Ammon's horn (tissue), 1 donor: ENCODE measurements around the gene GPBP1L1.
"Not testable (repeated sequence)": the region's sequence is repeated elsewhere in the genome, so short reads cannot be mapped to it uniquely, and the experiment has no call there.

Experiments
- DNase-seq: peaks from one replicate; pipeline ENCODE4 v3.0.0-alpha.2; 2016; ENCODE audit warnings: low spot score

Gene GPBP1L1

DNA sequence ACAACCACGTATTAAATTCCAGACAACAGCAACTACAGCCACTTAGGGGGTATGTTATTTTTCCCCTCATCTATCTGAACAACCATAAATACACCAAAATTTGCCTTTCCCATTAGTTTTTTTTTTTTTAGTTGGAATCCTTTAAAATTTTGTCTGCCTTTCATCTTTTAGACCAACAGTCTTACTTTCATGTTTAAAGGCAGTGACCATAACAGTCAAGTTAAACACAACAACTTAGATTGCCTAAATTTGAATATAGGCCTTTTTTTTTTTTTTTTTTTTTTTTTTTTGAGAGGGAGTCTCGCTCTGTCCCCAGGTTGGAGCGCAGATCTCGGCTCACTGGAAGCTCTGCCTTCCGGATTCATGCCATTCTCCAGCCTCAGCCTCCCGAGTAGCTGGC is 3.4 kb downstream of the GPBP1L1 start:
- DNase-seq, result no peak

- peak; percentile 9 for DNase-seq
These were observed 7.2 kb downstream of the GPBP1L1 start for GRCh38 chr1:45679123-45679522.

DNA sequence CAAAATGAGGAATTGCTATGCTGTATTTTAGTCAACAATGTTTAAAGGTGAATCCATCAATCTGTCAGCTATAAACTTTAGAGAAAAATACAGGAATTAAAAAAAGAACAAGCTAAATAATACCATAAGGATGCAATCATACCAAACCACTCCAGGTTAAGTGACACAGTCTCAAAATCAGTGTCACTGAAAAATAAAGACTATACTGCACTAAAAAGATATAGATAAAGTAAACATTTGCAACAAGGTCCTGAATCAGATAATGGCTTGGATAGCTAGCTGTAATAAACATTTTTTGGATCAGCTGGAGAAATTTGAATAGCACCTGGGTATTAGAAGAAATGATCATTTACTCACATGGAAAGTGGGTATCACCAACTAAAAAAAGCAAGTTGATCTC is 7.8 kb downstream of the GPBP1L1 start:
- no peak for DNase-seq

GRCh38 chr1:45677751-45678245 is 8.5 kb downstream of the GPBP1L1 start:
- no peak for DNase-seq

GRCh38 chr1:45676553-45676952 is 9.8 kb downstream of the GPBP1L1 start:
- DNase-seq, result not testable (repeated sequence)

GRCh38 chr1:45674478-45674877 is 11.9 kb downstream of the GPBP1L1 start:
- DNase-seq, result no peak

- DNase-seq, result no peak
These were observed 12.4 kb downstream of the GPBP1L1 start for GRCh38 chr1:45673956-45674355.

DNA sequence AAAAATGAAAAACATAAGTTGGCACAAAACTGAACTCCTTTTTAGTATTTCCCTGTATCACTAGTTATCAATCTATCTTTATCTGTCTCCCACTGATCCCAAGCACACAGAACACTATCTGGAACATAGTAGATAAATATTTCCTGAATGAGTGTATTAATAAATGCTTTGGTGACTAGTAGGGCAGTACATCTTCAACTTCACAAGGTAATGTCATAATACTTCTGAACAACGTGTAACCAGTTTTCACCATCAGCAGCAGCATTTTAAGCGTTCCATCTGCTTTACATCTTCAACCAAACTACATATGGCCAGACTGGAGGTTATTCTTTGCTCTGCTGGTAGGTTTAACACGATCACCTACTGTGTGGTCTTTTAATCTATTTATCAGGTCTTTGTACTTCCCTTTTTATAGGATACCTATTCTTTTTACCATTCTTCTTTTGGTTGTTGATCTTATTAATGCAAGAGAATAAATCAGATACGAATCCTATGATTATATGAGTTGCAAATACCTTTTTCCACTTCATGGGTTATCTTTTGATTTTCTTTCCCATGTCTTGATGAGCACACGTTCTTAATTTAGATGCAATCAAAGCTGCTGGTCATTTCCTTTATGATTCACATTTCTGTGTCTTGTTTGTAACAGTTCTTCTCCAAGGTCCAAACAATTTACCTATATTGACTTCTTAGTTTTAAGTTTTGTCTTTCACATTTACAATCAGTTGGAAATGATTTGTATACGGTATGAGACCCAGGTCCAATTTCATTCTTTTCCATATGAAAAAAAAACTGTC is 16.3 kb downstream of the GPBP1L1 start:
- DNase-seq, result no peak

DNA sequence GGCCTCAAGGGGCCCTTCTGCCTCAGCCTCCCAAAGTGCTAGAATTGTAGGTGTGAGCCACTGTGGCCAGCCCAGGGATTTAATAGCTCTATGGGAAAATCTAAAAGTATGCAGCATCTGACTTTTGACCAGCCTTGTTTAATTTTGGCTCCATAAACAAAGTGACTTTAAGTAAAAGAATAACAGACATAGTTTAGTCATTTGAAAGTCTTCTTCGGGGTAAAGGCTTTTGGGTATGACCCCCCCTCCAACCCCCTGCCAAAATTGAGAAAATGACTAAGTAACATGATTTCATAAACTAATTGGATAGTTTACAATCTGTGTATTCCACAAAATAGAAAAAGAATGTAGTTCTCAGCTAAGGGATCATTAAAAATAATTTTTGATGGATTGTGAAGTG is 17.0 kb downstream of the GPBP1L1 start:
- DNase-seq, result no peak

DNA sequence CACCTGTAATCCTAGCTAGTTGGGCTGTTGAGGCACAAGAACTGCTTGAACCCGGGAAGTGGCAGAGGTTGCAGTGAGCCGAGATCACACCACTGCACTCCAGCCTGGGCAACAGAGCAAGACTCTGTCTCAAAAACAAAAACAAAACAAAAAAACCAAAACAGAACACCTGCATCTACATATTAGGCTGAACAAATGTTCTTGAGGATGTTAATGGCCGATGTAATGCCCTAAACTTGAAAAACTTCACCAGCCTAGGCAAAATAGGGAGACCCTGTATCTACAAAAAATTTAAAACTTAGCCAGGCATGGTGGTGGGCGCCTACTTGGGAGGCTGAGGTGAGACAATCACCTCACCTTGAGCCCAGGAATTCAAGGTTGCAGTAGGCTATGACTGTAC is 17.8 kb downstream of the GPBP1L1 start:
- DNase-seq, result no peak

GRCh38 chr1:45667321-45668111 is 18.8 kb downstream of the GPBP1L1 start:
- no peak for DNase-seq

DNA sequence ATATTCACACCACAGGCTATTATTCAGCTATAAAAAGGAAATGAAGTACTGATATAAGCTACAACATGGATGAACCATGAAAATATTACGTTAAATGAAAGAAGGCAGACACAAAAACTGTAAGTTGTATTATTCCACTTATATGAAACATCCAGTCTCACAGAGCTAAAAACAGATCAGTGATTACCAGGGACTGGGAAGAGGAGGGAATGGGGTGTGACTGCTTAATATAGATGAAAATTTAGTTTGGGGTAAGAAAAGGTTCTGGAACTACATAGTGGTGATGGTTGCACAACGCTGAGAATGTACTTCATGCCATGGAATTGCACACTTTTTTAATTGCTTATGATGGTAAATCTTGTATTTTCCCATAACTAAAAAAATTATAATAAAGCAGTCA is 19.5 kb downstream of the GPBP1L1 start:
- DNase-seq, result no peak

- DNase-seq, result no peak
These were observed 26.0 kb downstream of the GPBP1L1 start for GRCh38 chr1:45660336-45660735.

DNA sequence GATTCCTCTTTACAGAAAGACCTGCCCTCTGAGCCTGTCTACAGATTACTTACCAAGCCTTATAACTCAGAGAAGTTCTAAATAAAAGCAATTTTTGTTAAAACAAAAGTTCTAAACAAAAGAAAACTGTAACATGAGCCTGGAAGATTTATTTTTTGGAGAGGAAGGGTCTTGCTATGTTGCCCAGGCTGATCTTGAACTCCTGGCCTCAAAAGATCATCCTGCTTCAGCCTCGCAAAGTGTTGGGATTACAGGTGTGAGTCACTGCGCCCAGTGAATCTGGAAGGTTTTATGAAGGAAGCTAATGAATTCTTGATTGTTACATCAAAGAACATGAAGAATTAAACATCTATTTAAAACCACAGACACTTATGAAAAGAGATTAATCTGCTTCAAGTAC is 27.1 kb downstream of the GPBP1L1 start:
- no peak for DNase-seq

- no peak for DNase-seq
These were observed 28.2 kb downstream of the GPBP1L1 start for GRCh38 chr1:45658171-45658570.

DNA sequence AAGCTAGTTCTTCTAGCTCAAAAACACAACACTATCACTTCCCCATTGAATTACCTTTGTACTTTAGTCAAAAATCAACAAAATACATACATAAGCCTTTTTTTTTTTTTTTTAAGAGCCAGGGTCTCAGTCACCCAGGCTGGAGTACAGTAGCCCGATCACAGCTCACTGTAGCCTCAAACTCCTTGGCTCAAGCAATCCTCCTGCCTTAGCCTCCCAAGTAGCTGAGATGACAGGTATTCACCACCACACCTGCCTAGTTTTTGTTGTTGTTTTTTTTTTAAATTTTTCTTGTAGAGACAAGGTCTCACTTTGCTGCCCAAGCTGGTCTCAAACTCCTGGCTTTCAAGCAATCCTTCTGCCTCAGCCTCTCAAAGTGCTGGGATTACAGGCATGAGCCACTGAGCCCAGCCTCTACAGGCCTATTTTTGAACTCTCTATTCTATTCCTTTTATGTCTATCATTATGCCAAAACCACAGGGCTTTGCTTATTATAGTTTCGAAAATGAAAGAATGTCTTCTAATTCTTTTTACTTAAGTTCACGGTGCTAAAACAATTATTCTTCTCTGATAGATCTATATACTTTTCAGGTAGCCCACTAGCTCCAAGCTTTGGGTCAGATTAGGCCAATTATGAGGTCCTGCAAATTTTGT is 29.6 kb downstream of the GPBP1L1 start:
- no peak for DNase-seq

- no peak for DNase-seq
These were observed 31.6 kb downstream of the GPBP1L1 start for GRCh38 chr1:45654540-45655280.

DNA sequence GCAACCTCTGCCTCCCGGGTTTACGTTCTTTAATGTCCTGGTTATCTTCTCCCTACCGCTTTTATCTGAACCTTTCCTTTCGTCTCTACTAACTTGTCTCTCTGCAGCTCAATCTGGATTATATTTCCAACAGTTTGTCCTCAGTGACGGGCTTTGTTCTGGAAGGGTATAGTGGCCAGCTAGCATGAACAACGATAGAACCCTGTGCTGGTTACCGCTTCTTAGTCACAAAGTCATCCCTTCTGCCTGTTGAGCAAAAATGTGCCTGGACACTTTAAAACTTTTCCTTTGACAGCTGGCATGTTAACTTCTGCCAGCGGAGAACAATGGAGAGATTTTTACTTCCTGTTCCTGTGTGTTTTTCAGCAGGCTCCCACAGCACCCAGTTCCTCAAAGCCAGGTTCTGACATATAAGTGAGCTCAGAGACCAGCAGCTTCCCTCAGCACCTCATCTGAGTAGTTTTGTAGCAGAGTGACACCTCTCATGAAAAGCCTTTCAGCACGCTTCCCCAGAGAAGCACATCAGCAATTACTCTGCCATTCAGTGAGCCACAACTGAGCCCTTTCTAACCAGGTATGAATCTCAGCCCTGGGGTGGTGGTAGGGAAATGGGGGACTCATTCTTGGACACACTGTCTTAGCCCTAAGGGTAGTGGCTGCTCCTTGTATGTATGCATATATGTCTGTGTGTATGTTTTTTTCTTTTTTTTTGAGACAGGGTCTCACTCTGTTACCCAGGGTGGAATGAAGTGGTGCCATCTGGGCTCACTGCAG is 38.9 kb downstream of the GPBP1L1 start:
- peak; percentile 39 for DNase-seq

- DNase-seq, result no peak
These were observed 41.7 kb downstream of the GPBP1L1 start for GRCh38 chr1:45644661-45645060.

DNA sequence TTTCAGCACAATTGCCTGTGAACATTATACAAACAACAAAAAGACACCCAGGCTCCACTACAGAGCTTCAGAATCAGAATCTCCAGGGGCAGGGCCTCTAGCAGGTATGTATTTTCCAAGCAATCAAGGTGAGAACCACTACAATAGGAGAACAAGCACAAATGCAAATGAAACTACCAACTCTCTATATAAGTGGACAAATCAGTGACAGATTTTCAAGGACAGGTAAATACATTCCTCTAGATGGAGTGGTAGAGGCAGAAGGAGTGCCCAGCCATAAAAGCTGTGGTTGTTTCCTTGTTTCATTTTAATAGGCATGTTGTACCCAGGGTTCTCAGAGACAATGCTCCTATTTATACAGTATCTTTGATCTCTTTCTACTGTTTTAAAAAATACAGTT is 42.4 kb downstream of the GPBP1L1 start:
- DNase-seq, result no peak

DNA sequence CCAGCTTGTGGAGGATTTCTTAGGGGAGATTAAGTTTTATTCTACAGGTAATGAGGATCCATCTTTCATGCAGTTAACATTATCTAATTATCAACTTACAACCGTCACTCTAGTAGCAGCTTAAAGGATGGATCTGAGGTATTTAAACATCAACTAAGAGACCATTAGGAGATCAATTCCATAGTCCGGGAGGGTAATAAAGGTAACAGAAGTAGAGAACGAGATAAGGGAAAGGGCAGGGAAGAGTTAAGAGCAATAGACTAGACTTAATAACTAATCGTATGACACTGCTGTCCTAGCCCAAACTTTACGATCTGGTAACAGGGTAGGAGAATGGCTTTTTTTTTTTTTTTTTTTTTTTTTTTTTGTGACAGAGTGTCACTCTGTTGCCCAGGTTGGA is 43.0 kb downstream of the GPBP1L1 start:
- no peak for DNase-seq
